Non-pigmented ciliary epithelial cell (primary cell): ENCODE results near the gene ALG1.
A peak's percentile ranks its signal among the peaks of the same experiment; 100 is the strongest.
"Not testable (repeated sequence)": the region's sequence is repeated elsewhere in the genome, so short reads cannot be mapped to it uniquely, and the experiment has no call there.

ENCODE experiments used
- DNase-seq: peaks from one replicate; pipeline ENCODE4 v3.0.0-alpha.2; 2010; ENCODE audit warnings: low read depth

The ALG1 gene

DNA sequence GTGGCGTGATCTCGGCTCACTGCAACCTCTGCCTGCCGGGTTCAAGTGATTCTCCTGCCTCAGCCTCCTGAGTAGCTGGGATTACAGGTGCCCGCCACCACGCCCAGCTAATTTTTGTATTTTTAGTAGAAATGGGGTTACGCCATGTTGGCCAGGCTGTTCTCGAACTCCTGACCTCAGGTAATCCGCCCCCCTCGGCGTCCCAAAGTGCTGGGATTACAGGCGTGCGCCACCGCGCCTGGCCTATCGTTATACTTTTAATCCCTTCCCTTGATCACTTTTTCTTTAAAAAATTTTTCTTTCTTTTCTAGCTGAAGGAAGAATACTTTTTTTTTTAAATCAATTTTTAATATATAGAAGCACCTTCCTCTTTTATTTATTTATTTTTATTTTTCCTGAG, 2.1 kb downstream of the ALG1 start:
- not testable (repeated sequence) for DNase-seq

DNA sequence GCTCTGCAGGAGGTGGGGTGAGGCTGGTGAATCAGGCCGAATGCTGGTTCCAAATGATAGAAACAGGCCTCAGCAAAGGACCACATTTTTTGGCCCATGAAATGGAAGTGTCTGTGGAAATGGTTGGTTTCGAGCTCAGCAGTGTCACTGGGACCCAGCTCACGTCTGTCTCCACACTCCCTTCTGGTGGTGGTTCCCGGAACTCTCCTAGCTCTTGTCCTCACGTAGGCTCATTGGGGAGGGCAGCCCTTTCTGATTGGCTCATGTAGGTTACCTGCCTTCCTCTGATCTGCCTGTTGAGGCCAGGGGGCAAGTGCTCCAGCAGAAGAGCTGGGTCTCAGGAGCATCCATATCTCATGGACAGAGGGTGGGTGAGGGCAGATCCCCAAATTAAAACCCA, 4.0 kb downstream of the ALG1 start:
- DNase-seq: no peak

DNA sequence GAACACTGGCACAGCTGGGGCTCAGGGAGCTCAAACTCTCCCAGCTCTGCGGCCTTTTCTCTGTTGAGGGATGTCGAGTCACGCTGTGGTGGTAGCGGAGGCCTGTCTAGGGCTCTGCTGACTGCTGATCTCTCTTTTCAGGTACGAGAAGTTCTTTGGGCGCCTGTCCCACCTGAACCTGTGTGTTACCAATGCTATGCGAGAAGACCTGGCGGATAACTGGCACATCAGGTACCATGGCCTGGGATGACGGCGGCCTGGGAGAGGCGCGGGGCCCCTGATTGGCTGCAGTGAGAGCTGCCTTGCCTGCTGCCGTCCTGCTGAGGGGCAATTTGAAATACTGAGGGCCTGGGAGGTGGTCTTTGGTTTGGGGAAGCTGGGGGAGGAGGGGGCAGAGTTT, 5.7 kb downstream of the ALG1 start:
- no peak for DNase-seq

DNA sequence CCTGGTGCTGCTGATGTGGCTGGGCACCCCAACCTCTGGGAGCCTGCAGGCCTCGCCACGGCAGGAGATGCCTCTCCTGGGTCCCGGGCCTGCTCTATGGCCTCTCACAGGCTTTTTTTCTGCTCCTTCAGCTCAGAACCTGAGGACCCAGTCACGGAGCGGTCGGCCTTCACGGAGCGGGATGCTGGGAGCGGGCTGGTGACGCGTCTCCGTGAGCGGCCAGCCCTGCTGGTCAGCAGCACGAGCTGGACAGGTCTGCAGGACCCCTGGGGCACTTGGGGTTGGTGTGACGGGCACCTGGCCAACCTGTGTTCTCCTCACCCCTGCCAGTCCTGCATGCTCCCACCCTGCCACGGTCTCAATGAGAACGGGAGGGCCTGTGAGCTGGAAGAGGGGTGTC, 7.0 kb downstream of the ALG1 start:
- no peak for DNase-seq

DNA sequence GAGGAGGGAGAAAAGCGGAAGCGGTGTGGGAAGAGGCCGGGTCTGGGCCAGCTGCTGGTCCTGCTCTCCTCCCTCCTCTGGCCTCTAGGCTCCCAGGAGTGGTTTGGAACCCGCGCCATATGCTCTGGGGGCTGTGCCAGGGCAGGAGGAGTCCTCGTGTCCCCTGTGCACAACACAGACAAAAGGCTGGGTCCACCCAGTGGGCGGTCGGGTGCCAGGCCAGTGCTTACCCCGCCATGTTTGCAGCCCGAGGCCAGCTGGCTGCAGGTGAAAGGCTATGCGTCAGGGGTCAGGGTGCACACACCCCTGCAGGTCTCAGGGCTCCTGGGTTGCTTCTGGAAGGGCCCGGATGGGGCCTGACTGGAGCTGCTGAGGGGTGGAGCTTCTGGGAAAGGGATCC, 8.8 kb downstream of the ALG1 start:
- not testable (repeated sequence) for DNase-seq

DNA sequence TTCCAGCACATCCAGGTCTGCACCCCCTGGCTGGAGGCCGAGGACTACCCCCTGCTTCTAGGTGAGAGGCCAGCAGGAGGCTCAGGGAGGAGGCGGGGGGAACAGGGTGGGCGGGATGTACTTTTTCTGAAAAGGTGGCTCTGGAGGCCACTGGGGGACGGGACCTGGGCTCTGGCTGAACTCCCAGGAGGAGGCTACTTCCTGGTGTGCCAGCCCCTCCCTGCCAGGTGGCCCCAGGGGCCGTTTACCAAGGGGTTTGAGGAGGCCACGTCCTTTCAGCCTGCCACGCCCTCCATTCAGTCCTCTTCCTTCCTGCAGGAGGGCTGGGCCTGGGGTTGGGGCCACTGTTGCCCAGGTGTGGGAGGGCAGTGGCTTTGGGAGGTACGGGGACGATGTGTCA, 9.4 kb downstream of the ALG1 start:
- not testable (repeated sequence) for DNase-seq

DNA sequence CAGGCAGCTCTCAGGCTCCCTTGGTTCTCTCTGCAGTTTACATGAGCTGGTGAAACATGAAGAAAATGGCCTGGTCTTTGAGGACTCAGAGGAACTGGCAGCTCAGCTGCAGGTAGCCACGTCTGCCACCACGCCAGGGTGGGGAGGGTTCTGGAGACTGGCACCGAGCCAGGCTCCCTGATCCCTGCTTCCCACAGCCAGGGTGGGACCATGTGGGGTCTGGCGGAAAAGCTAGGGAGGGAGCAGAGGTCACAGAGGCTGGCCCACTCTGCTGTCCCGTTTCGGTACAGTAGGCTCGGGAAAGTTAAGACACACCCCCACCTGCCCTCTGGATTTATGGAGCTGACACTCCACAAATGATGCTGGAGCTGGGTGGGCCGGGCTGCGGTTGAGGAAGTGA, 12.0 kb downstream of the ALG1 start:
- DNase-seq: not testable (repeated sequence)

DNA sequence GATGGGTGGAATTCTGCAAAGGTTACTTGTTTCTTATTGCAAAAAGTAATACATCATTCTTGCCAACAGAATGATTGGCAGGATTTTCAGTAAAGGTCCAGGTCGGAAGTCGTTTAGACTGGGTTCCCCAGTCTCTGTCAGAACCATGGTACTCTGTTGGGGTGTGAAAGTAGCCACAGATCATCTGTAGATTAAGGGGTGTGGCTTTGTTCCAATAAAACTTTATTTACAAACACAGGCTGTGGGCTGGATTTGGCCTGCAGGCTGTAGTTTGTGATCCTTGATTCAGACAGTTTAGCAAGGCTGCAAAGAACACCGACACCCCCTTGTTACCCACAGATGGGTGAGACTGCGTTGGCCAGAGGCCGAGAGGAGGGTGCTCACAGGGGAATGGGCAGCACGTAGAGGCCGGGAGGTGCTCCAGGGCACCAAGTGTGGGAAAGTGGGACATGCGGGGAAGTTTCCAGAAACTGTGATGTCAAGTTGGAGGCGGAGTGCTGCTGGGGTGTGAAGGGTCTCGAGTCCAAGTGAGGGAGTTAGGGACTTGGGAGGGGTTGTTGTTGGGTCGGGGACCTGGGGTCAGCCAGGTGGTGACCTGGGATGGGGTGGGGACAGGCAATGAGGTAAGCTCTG, 12.6 kb downstream of the ALG1 start:
- not testable (repeated sequence) for DNase-seq

DNA sequence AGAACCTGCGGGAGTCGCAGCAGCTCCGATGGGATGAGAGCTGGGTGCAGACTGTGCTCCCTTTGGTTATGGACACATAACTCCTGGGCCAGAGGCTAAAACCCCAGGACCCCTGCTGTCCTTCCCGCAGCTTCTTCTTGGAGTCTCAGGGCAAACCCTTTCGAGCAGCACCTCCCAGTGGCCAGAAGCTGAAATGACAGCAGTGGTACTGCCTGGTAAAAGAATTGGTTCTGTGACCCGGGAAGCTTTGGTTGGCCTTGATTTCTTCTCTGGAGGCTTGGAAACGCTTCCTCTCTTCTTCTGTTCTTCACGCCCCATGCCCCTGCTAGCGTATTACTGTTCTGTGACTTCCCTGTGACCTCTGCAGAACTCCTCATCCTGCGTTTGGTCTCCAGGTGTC, 13.2 kb downstream of the ALG1 start:
- not testable (repeated sequence) for DNase-seq

DNA sequence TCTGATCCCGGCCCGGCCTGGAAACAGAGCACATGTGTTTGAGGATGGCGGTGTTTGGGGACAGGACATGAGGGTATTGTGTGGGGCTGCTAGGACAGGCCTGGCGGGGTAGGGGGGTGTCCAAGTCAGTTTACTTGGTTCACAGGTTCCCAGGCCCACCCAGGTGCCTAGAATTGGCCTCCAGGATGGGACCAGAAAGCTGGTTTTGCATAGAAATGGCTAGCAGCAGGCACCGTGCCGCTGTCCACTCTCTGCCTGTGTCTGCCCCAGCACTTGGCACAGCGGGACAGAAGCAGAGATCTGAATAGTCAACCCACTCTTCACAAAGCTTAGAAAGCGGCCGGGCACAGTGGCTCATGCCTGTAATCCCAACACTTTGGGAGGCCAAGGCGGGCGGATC, 14.1 kb downstream of the ALG1 start:
- DNase-seq: not testable (repeated sequence)

DNA sequence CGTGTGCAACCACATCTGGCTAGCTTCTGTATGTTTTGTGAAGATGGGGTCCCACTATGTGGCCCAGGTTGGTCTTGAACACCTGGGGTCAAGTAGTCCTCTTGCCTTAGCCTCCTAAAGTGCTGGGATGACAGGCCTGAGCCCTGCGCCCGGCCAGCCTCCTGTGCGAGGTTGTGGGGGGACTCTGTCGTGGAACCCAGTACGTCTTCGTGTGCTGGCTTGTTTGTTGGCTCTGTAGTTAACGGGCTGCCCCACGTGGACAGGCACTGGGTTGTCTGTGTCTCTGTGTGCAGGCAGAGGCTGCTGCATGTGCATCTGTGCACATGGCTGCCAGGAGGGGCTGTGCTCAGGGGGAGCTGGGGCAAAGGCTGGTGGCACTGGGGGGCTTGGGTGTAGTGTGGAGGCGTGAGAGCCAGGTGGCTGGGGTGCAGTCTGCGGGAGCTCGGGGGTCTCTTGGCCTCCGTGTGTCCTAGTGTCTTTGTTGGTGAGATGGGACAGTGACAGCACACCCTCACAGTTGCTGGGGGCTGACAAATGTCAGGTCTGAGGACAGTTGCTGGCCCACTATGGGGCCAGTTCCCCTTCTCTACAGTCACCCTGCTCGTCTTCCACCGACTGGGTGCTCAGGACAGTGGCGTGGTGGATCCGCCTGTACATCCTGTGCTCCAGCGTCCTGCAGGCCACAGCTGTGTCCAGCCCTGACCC, 16.6 kb downstream of the ALG1 start:
- not testable (repeated sequence) for DNase-seq

DNA sequence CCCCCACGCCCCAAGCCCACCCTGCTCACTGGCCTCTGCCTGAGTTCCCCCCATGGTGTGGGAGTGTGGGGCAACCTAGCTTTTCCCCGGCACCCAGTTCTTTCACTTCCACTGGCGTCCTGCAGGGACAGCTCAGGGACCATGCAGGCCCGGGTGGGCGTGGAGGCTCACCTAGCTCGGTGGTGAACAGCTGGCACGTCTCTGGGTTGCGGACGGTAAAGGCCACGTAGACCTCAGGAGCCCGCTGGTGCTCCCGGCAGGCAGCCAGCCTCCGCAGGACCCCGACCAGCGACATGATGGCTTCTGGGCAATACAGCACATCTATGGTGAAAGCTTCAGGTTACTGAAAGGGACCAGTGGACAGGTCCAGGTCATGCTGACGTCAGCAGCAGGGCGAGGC, 17.3 kb downstream of the ALG1 start:
- DNase-seq: not testable (repeated sequence)

DNA sequence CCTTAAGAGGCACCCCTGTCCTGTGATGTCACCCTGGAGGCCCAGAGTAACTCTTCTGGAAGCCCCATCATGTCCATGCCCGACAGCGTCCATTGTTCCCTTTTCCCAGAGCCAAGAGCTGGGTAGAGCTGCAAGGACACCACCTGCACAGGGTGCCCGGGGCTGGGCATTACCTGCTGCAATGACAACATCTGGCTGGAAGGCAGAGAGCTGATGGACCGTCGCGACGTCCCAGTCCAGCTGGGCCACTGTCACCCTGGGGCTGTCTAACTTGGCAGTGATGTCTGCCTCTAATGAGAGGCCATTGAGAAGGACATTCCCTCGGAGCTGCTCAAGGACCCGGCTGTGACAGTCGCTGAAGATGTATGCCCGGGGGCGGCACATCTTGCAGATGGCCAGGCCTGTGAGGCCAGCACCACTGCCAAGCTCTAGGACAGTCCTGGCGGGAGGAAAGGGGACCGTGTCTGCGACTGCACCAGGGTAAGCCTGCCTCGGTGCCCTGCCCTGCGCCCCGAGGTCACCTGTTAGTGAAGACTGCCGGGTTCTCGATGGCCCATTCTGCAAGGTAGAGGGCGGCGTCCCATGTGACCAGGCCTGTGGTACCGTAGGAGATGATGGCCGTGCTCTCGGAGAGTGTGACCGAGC, 18.4 kb downstream of the ALG1 start:
- not testable (repeated sequence) for DNase-seq

DNA sequence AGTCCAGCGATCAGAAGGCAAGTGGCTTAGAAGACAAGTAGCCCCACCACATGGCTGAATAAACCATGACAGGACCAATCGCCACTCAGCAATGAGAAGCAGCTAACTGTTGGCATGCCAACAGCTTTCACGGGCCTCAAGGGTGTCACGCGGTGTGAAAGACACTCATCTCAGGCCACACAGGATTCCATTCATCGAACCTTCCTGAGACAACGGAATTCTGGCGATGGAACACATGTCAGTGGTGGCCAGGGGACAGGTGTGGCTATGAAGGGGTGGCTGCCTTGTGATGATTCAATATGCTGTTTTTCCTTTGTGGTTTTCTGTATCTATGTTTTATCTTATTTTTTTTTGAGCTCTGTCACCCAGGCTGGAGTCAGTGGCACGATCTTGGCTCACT, 18.9 kb downstream of the ALG1 start:
- not testable (repeated sequence) for DNase-seq

DNA sequence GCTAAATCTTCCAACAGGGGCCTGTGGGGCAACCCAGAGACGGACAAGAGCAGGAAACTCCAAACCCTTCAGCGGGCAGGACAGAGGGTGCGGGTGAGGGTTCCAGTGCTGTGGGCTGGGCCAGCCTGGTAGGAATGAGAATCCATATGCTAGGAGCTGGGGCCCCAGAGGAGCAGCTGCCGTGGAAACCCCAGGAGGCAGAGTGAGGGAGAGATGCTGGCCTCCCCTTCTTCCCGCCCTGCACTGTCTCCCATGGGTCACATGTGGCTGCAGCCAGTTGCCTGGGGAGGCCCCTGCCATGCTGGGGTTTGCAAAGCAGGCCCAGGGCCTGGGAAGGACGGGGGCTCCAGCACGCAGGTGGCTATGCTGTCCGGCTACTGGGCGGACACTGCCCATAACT, 21.4 kb downstream of the ALG1 start:
- not testable (repeated sequence) for DNase-seq

DNA sequence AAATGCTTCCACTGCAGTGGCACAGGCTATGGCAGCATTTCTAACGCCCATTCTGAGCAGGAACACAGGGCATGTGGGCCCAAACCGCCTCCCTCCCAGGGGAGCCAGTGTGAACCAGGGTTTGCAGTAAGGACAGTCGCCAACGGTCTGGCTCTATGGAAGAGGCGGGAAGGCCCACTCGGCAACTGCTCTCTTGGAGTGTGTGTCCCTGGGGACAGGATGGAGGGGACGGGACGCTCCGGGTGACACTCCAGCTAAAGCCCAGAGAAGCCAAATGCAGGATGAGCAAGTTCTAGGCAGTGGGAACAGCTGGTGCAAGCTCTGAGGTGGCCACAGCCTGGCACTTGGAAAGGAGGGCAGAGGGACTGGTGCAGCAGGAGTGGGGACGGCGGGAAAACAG, 22.1 kb downstream of the ALG1 start:
- DNase-seq: not testable (repeated sequence)

DNA sequence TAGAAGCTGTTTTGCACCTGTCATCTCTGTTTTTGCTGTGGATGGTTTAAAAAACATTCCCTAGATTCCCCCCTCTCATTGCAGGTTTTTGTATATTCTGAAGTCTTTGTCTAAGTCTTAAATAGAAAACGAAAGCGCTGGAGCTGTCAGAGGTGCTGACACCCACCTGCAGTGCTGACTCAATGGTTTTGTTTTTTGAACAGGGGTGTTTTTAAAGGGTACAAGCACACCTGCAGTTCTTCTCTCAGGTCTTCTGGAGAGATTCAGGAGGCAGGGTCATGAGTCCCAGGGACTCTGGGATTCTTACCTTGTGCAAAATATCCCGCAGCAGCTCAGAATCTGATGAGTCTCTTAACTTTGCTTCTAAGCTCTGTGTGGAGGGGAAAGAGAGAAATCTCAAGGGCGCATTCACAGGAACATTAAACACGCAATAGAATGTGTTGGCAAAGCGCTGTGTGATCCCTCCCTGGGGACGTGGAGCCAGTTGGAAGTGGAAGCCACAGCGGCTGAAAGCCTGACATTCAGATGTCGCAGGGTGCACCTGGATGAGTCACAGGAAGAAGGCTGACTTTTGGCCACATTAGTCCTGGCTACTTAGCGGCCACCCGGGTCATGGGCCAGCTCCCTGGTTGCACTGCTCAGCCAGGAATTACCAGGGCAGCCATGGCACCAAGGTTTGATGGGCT, 23.6 kb downstream of the ALG1 start:
- DNase-seq: not testable (repeated sequence)

DNA sequence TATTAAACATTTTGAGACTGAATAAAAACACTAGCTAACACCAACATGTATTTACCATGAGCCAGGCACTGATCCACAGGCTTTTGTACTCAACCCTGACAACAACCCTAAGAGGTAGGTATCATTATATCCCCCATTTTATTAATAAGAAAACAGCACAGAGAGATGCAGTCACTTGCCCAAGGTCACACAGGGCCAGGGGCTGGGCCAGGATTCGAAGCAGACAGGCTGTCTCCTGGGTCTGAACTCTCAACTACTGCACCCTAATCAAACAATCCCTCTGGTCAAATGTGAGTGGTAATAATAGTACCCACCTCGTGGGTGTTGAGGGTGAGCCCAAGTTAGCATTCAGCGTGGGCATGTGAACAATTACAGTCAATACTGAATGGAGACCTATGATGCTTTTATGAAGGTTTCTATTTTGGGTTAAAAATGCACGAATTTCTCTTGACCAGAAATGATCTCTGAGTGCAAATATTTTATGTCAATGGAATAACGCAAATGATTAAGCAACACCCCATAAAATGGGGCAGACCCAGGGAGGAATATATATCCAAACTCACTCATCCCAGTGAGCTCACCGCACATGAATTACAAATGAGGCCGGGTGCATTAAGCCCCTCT, 24.9 kb downstream of the ALG1 start:
- DNase-seq: not testable (repeated sequence)

DNA sequence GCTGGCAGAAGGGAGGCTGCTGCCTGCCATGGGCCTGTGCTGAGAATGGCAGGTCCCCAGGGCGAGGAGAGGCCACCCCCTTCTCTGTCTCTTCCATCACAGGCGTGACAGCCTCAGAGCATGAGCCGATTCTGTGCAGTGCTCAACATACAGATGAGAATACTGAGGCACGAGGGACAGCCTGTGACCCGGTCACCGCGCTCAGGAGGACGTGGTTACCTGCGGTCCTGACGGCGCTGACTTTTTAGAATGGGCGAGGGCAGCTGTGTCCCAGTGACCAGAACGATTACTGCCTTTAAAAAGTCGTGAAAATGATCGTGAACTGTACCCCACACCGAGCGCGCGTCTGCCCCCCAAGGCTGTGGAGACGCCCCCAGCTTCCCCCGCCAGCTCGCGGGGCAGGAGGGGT, 25.4 kb downstream of the ALG1 start:
- not testable (repeated sequence) for DNase-seq

DNA sequence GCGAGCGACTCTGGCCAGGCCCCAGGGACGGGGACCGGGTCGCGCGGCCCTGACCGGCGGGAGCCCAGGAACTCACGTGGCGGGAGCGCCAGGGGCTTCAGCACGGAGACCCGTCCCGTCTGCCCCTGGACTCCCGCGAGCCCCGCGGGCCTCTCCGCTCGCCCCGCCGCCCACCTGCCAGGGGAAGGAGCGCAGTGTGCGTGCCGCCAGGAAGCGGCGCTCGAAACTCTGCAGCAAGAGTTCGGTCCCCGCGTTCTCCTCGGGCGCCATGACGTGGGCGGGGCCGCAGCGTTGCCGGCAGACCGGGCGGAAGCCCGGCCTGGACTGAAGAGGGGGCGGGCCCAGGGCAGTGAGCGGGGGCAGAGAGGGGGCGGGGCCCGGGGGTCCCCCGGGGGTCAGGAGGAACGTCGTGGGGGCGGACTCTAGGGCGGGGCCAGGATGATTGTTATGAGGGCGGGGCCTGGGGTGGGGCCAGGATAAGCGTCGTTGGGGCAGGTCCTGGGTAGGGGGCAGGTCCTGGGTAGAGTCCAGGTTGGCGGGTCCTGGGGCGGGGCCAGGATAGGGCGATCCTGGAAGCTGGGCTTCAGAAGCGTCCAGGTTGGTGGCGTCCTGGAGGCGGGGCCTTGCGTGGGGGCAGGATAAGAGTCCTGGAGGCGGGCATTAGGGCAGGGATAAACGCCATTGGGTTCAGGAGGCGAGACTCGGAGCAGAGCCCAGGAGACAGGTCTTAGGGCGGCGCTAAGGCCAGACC, 26.0 kb downstream of the ALG1 start, which contains the start of gene EEF2KMT:
Gene EEF2KMT (minus strand): TSS at position 326 of the 751 bp plus-strand sequence. CDS start 56 bp downstream, at position 270.
- DNase-seq: peak; percentile 97
